SK-N-SH (cell line): Measurements from ENCODE around the gene CDH13. TPM values are rescaled to one million over a fixed set of nuclear protein-coding genes. Genes with fewer than 3 reads are reported as not detected.

Experiments used
- CTCF ChIA-PET: fragments of 300-600, 350-600 bp; formaldehyde crosslinking; extraction: SDS; loops from one replicate; lab custom pipeline; 2021; lab: Yijun Ruan, JAX
- POLR2A ChIA-PET: fragments of 350-600 bp; sonication (Branson Sonifier 250); formaldehyde crosslinking; extraction: SDS; loops from one replicate; lab custom pipeline; 2020; ENCODE audit warnings: antibody characterized with exemption, inconsistent platforms; lab: Yijun Ruan, JAX
- DNase-seq: peaks from one replicate; pipeline ENCODE4 v3.0.0; 2012
- H2AFZ ChIP-seq: fragments of 200-600 bp; sonication (generic); 2 replicates; pipeline ENCODE4 v1.8.1; 2016; ENCODE audit warnings: antibody characterized with exemption, mild to moderate bottlenecking, low read depth
- H3F3A ChIP-seq: fragments of 200-600 bp; sonication (generic); replicated peaks from 2 replicates; pipeline ENCODE3; 2016; ENCODE audit warnings: antibody characterized with exemption, mild to moderate bottlenecking; ENCODE audit not compliant: insufficient read depth
- H3K27ac ChIP-seq, 2 experiments: fragments of 200-500 bp in 1 of 2; fragments of 200-600 bp in 1 of 2; sonication (Bioruptor generic) in 1 of 2; sonication (generic), shearing (Covaris generic) in 1 of 2; 2 replicates each; pipeline versions ENCODE4 v1.5.1 to v1.6.1; 2014 to 2016; ENCODE audit warnings: low read depth in 2 of 2, inconsistent platforms in 1 of 2, low read length in 1 of 2, mild to moderate bottlenecking in 1 of 2, mixed read lengths in 1 of 2
- H3K27me3 ChIP-seq: fragments of 200-600 bp; sonication (generic), shearing (Covaris generic); 2 replicates; pipeline ENCODE4 v1.6.1; 2016; ENCODE audit warnings: mixed run types; ENCODE audit not compliant: insufficient read depth
- H3K36me3 ChIP-seq, 2 experiments: fragments of 200-500 bp in 1 of 2; fragments of 200-600 bp in 1 of 2; sonication (Bioruptor generic) in 1 of 2; sonication (generic) in 1 of 2; replicated peaks in 1 of 2; 2 replicates each; pipeline versions ENCODE3 to v1.5.1; 2014 to 2016; ENCODE audit warnings: low read length in 1 of 2, mild to moderate bottlenecking in 1 of 2; ENCODE audit not compliant: insufficient read depth in 2 of 2, control insufficient read depth in 1 of 2
- H3K4me1 ChIP-seq, 2 experiments: fragments of 200-500 bp in 1 of 2; fragments of 200-600 bp in 1 of 2; sonication (Bioruptor generic) in 1 of 2; sonication (generic), shearing (Covaris generic) in 1 of 2; 2 replicates each; pipeline versions ENCODE4 v1.5.1 to v1.6.1; 2014 to 2016; ENCODE audit warnings: low read depth in 1 of 2, low read length in 1 of 2, mixed run types in 1 of 2; ENCODE audit not compliant: insufficient read depth in 2 of 2, control insufficient read depth in 1 of 2
- H3K4me2 ChIP-seq: fragments of 200-600 bp; sonication (generic), shearing (Covaris generic); 2 replicates; pipeline ENCODE4 v1.6.1; 2017; ENCODE audit warnings: mixed run types
- H3K4me3 ChIP-seq, 2 experiments: fragments of 200-500 bp in 1 of 2; fragments of 200-600 bp in 1 of 2; sonication (Bioruptor generic) in 1 of 2; sonication (generic), shearing (Covaris generic) in 1 of 2; 2 replicates each; pipeline versions ENCODE4 v1.5.1 to v1.8.1; 2014 to 2016; ENCODE audit warnings: low read depth in 2 of 2, inconsistent platforms in 1 of 2, low read length in 1 of 2, mild to moderate bottlenecking in 1 of 2, mixed read lengths in 1 of 2, moderate library complexity in 1 of 2
- H3K79me2 ChIP-seq: fragments of 200-600 bp; sonication (generic); 2 replicates; pipeline ENCODE4 v1.8.1; 2017; ENCODE audit warnings: mild to moderate bottlenecking; ENCODE audit not compliant: insufficient read depth
- H3K9ac ChIP-seq: fragments of 200-600 bp; sonication (generic); 2 replicates; pipeline ENCODE4 v1.6.1; 2017; ENCODE audit warnings: mixed run types
- H3K9me2 ChIP-seq: fragments of 200-600 bp; sonication (generic); 2 replicates; pipeline ENCODE4 v1.6.1; 2017; ENCODE audit warnings: mixed run types
- H3K9me3 ChIP-seq: fragments of 200-600 bp; sonication (generic); 2 replicates; pipeline ENCODE4 v1.6.1; 2017; ENCODE audit warnings: mixed run types, mild to moderate bottlenecking, moderate library complexity
- H4K20me1 ChIP-seq: fragments of 200-600 bp; sonication (generic); 2 replicates; pipeline ENCODE4 v1.6.1; 2017; ENCODE audit warnings: mild to moderate bottlenecking, mixed run types; ENCODE audit not compliant: insufficient read depth
- CHD2 ChIP-seq: fragments of 150-350 bp; IDR thresholded peaks from 2 replicates; pipeline ENCODE4 v1.6.1; 2018; ENCODE audit warnings: low read length; ENCODE audit not compliant: partially characterized antibody
- CTCF ChIP-seq: fragments of 200-600 bp; sonication (generic); IDR thresholded peaks from 2 replicates; pipeline ENCODE4 v1.6.1; 2017; ENCODE audit warnings: antibody characterized with exemption, mild to moderate bottlenecking, moderate library complexity
- ELF1 ChIP-seq: IDR thresholded peaks from 2 replicates; pipeline ENCODE4 v1.4.0; 2012
- EP300 ChIP-seq, 2 experiments: IDR thresholded peaks; 2 replicates each; pipeline versions ENCODE4 v1.4.0 to v1.6.1; 2012; ENCODE audit warnings: borderline replicate concordance in 1 of 2, low read depth in 1 of 2, low read length in 1 of 2
- EZH2phosphoT487 ChIP-seq: fragments of 200-600 bp; sonication (generic); IDR thresholded peaks from 2 replicates; pipeline ENCODE4 v1.6.1; 2017; ENCODE audit warnings: low read depth, mixed run types, mild to moderate bottlenecking, antibody characterized with exemption, moderate library complexity, borderline replicate concordance
- FOXJ3 ChIP-seq: sonication (generic); formaldehyde crosslinking; IDR thresholded peaks from 2 replicates; pipeline ENCODE4 v1.5.1; 2020; ENCODE audit warnings: mild to moderate bottlenecking, missing genetic modification reagents
- FOXM1 ChIP-seq: IDR thresholded peaks from 2 replicates; pipeline ENCODE4 v1.4.0; 2012; ENCODE audit warnings: low read depth, mild to moderate bottlenecking
- IRF3 ChIP-seq: fragments of 150-350 bp; IDR thresholded peaks from 2 replicates; pipeline ENCODE4 v1.6.1; 2016; ENCODE audit warnings: mild to moderate bottlenecking, low read depth, low read length
- MAX ChIP-seq: IDR thresholded peaks from 2 replicates; pipeline ENCODE4 v1.4.0; 2012; ENCODE audit warnings: low read depth
- MXI1 ChIP-seq: IDR thresholded peaks from 2 replicates; pipeline ENCODE4 v1.6.1; 2012; ENCODE audit warnings: mild to moderate bottlenecking, low read depth, low read length, improper control_type of control experiment
- NFIC ChIP-seq: IDR thresholded peaks from 2 replicates; pipeline ENCODE4 v1.4.0; 2012; ENCODE audit warnings: borderline replicate concordance
- NRF1 ChIP-seq: IDR thresholded peaks from 2 replicates; pipeline ENCODE4 v1.6.1; 2012; ENCODE audit warnings: low read depth, mild to moderate bottlenecking, low read length
- RAD21 ChIP-seq: IDR thresholded peaks from 2 replicates; pipeline ENCODE4 v1.6.1; 2012; ENCODE audit warnings: mild to moderate bottlenecking, low read length
- RXRA ChIP-seq: IDR thresholded peaks from 2 replicates; pipeline ENCODE4 v1.4.0; 2012; ENCODE audit warnings: low read depth, mild to moderate bottlenecking, borderline replicate concordance
- SIN3A ChIP-seq: IDR thresholded peaks from 2 replicates; pipeline ENCODE4 v1.6.1; 2012; ENCODE audit warnings: low read depth, mild to moderate bottlenecking, low read length, moderate library complexity, borderline replicate concordance
- TCF12 ChIP-seq: IDR thresholded peaks from 2 replicates; pipeline ENCODE4 v1.4.0; 2012
- ZBTB33 ChIP-seq: IDR thresholded peaks from 2 replicates; pipeline ENCODE4 v1.4.0; 2012; ENCODE audit warnings: low read depth, borderline replicate concordance
- WGBS: methylation state at CpG from one replicate; pipeline ENCODE4 v1.1.6; 2017; ENCODE audit warnings: low lambda C conversion rate; 5-methylcytosine and 5-hydroxymethylcytosine counted together
- polyA plus RNA-seq, 3 experiments: library from polyadenylated mRNA; depleted of rRNA; stranded (reverse); fragments of >200 nt; gene quantifications; 2 replicates each; pipeline ENCODE4 v1.2.3, GENCODE V29; 2012
- TF ChIP-seq, protein P1 (sequence below): IDR thresholded peaks from 2 replicates; pipeline ENCODE4; 2012

The CDH13 gene
- polyA plus RNA-seq, 1 of the 3 experiments (the other 2 are of a cell fraction): 93.0 TPM

DNA sequence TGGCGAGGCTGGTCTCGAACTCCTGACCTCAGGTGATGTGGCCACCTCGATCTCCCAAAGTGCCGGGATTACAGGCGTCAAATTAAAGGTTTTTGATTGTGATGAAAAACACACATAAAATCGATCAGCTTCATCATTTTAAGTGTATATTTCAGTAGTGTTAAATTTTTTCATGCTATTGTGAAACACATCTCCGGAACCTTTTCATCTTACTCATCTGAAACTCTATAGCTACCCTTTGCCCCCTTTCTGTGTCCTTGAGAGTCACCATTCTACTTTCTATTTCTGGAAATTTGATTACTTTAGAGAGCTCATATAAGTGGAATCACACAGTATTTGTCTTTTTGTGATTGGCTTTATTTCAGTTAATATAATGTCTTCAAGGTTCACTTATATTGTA is 702.7 kb downstream of the CDH13 start:
- H3K4me1 ChIP-seq: no peaks in the 10 kb centered on the region
- H4K20me1 ChIP-seq: no peaks in the 10 kb centered on the region
- CTCF ChIA-PET: interaction anchor here (1.0 kb wide), 1 partner anchor 28 kb away, joined by 3 read pairs; no protein-coding TSS in a partner anchor
- H3K9ac ChIP-seq: no peak overlapping the region
- H3K4me3 ChIP-seq: no peak overlapping the region
- no peaks in the 10 kb centered on the region for H3K9me3 ChIP-seq
- no peak overlapping the region for H3K4me2 ChIP-seq
- H3K27me3 ChIP-seq: no peaks in the 10 kb centered on the region
- no peaks in the 10 kb centered on the region for H3K9me2 ChIP-seq
- H3K36me3 ChIP-seq: no peaks in the 10 kb centered on the region
- POLR2A ChIA-PET: no interaction called here
- 34% methylated on average over 6 of the region's 7 CpGs for WGBS
- H3K79me2 ChIP-seq: no peaks in the 10 kb centered on the region
- DNase-seq: no peak
- H3K27ac ChIP-seq: no peak overlapping the region
- TF ChIP-seq ZBTB33 (no peak), NFIC (no peak), NRF1 (no peak), FOXJ3 (CRISPR knock-in tag) (no peak), TCF12 (no peak), EZH2phosphoT487 (no peak), SIN3A (no peak), CHD2 (no peak), CTCF (no peak), MAX (no peak), MXI1 (no peak), FOXM1 (no peak), EP300 (IDR thresholded peaks at IDR 0.05; ENCODE audit: borderline replicate concordance in 1 of 2, low read depth in 1 of 2, low read length in 1 of 2) (no peak), RAD21 (no peak), ELF1 (no peak), RXRA (no peak), IRF3 (no peak)
- TF ChIP-seq, protein P1, sequence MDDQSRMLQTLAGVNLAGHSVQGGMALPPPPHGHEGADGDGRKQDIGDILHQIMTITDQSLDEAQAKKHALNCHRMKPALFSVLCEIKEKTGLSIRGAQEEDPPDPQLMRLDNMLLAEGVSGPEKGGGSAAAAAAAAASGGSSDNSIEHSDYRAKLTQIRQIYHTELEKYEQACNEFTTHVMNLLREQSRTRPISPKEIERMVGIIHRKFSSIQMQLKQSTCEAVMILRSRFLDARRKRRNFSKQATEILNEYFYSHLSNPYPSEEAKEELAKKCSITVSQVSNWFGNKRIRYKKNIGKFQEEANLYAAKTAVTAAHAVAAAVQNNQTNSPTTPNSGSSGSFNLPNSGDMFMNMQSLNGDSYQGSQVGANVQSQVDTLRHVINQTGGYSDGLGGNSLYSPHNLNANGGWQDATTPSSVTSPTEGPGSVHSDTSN: no peak
- no peaks in the 10 kb centered on the region for H3F3A ChIP-seq
- H2AFZ ChIP-seq: no peak overlapping the region
